A673 (cell line): ENCODE results near the gene TBXT.

ENCODE experiments used
- EZH2 ChIP-seq: fragments of 200-600 bp; sonication (generic); IDR thresholded peaks from 2 replicates; pipeline ENCODE4 v1.6.1; 2017; ENCODE audit warnings: borderline replicate concordance, low read depth, mild to moderate bottlenecking, mixed read lengths, antibody characterized with exemption, low read length; ENCODE audit not compliant: poor library complexity, severe bottlenecking
- TF ChIP-seq, protein P1 (sequence below): fragments of 300-800, 200-600 bp; sonication (generic); conservative IDR thresholded peaks from 2 replicates; pipeline ENCODE4 v1.5.1; 2017; ENCODE audit warnings: low read depth, mild to moderate bottlenecking, antibody characterized with exemption, low read length, moderate library complexity, mixed read lengths

DNA sequence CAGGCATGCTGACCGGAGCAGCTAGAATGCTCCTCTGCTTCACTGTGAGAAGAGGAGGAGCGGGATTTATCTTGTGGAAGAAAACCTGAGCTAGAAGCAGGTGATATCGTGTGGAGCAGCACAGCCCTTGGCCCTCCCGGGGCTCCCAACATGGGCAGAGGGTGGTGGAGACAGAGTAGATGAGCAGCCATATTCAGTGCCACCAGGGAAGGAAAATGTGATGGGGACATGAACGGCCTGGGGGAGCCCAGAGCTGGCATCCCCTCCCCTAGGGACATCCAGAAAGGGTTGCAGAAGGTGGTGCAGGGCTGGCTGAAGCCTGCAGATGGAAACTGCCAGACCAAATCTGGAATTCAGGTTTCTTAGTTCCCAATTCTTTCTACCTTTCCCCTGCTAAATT lies 24.9 kb upstream of the TBXT start:
- TF ChIP-seq, protein P1, sequence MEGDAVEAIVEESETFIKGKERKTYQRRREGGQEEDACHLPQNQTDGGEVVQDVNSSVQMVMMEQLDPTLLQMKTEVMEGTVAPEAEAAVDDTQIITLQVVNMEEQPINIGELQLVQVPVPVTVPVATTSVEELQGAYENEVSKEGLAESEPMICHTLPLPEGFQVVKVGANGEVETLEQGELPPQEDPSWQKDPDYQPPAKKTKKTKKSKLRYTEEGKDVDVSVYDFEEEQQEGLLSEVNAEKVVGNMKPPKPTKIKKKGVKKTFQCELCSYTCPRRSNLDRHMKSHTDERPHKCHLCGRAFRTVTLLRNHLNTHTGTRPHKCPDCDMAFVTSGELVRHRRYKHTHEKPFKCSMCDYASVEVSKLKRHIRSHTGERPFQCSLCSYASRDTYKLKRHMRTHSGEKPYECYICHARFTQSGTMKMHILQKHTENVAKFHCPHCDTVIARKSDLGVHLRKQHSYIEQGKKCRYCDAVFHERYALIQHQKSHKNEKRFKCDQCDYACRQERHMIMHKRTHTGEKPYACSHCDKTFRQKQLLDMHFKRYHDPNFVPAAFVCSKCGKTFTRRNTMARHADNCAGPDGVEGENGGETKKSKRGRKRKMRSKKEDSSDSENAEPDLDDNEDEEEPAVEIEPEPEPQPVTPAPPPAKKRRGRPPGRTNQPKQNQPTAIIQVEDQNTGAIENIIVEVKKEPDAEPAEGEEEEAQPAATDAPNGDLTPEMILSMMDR: no peak
- TF ChIP-seq EZH2: no peak
